Subcutaneous adipose tissue (tissue), 4 donors: ENCODE data around the gene CSF2. TPM values are rescaled to one million over a fixed set of nuclear protein-coding genes. Genes with fewer than 3 reads are reported as not detected.

Experiments used
- CTCF ChIP-seq: fragments of 450-650 bp; IDR thresholded peaks from one replicate; pipeline ENCODE4 v1.5.1; 2016; ENCODE audit warnings: low read depth, mild to moderate bottlenecking, control low read depth, antibody characterized with exemption, moderate library complexity
- total RNA-seq, 4 donors: library from RNA; depleted of rRNA; stranded (reverse); fragments of >200 nt; gene quantifications; one replicate each; pipeline ENCODE4 v1.1.0, GENCODE V29; 2016

CSF2 gene
- total RNA-seq, 4 donors from 2014 or later = not detected

DNA sequence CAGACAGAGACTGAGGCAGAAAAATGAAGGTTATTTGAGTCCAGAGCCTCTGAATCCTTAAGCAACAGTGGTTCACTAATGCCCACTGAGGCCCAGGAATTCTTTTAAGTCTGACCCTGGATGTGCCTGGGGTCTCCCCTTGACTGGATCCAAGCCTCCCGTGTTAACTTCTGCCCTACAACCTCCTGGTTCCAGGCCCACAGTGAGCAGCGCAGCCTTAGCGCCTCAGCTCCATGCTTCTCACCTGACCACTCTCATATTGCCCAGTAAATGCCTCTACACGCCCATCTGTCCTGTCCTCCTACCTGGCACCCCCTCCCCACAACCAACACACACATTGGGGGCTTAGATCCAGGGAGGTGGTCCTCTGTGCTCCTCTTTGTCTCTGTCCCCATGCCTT, 6.7 kb upstream of the CSF2 start:
- no peak for TF ChIP-seq CTCF

GRCh38 chr5:132067451-132067850, 6.1 kb upstream of the CSF2 start:
- TF ChIP-seq CTCF = no peak

- TF ChIP-seq CTCF = no peak
Observed at GRCh38 chr5:132067941-132068808, 5.4 kb upstream of the CSF2 start.

DNA sequence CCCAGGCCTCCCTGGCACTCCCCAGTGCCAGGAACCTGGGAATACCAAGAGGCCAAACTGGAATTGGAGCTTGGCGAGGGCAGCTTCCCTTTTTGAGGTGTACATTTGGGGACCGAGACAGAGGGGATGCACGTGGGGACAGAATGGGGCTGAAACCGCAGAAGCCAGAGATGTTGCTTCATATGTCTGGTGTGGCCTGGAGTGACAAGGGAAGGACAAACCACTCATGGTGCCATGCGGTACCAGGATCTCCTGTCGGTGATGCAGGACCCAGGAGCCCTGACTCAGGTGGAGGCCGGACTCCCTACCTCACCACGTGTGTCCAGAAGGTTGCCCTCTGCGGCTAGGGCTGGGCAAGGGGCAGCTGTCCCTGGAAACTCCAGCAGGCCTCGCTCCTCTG, 4.0 kb upstream of the CSF2 start:
- no peak for TF ChIP-seq CTCF

- TF ChIP-seq CTCF = no peak
Observed at GRCh38 chr5:132069994-132070393, 3.6 kb upstream of the CSF2 start.

GRCh38 chr5:132070460-132071337, 2.9 kb upstream of the CSF2 start:
- TF ChIP-seq CTCF = no peak

GRCh38 chr5:132071338-132071707, 2.3 kb upstream of the CSF2 start:
- TF ChIP-seq CTCF = no peak
